Measurements from ENCODE around the gene ADCK2.
A peak's percentile ranks its signal among the peaks of the same experiment; 100 is the strongest.
"Not testable (repeated sequence)": the region's sequence is repeated elsewhere in the genome, so short reads cannot be mapped to it uniquely, and the experiment has no call there.

The ADCK2 gene

DNA sequence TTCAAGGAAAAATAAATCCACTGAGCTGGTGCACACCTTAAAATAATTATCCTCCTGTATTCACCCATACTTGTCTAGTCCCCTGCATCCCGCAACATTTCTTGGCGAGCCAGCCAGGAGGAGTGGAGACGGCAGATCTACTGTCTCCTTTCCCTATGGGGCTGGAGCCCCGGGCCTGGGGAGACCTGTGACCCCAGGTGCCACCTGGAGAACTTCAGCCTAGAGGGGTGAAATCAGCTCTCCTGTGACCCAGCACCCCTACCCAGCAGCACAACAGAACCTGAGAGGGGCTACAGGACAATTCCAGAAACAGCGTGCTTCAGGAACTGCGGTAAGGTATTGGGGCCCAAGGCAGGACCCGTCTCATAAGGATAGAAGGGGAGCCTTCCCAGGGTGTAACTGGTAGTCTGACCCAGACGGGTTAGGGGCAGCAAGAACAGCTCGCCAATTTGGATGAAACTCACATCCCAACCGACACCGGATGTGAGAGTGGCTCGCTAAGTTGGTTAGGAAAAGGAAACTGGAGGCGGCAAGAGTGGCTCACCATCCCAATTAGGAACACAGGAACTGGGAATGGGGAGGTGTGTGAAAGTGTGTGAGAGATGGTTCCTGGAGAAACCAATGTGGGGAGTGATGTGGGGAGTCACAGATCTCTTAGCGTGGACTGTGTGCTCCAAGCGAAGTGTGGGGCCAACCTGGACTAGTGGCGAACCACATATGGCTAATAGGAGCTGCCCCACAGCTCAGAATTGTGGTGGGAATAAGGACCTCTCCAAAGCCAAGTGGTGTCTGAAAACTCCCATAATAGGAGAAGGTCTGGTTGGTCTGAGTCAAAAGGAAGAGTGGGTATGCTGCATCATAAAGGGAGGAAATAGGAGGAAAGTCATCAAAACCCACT, 17.0 kb upstream of the ADCK2 start:
- peaks cover 50% of the 10 kb centered on the region for H3K27me3 Mint-ChIP-seq
- H3K9me3 Mint-ChIP-seq: no peaks in the 10 kb centered on the region
- CTCF ChIA-PET: interaction anchor here (1.0 to 2.2 kb wide), 5 partner anchors 9 to 156 kb away, joined by 3 to 7 read pairs (median 4); no protein-coding TSS in a partner anchor
- DNase-seq: no peak
- peak overlapping the region; percentile 1 for H3K4me3 Mint-ChIP-seq
- H3K36me3 Mint-ChIP-seq: no peaks in the 10 kb centered on the region
- H3K27ac Mint-ChIP-seq: peak overlapping the region; percentile 46
- H3K4me1 Mint-ChIP-seq: peaks cover 21% of the 10 kb centered on the region

DNA sequence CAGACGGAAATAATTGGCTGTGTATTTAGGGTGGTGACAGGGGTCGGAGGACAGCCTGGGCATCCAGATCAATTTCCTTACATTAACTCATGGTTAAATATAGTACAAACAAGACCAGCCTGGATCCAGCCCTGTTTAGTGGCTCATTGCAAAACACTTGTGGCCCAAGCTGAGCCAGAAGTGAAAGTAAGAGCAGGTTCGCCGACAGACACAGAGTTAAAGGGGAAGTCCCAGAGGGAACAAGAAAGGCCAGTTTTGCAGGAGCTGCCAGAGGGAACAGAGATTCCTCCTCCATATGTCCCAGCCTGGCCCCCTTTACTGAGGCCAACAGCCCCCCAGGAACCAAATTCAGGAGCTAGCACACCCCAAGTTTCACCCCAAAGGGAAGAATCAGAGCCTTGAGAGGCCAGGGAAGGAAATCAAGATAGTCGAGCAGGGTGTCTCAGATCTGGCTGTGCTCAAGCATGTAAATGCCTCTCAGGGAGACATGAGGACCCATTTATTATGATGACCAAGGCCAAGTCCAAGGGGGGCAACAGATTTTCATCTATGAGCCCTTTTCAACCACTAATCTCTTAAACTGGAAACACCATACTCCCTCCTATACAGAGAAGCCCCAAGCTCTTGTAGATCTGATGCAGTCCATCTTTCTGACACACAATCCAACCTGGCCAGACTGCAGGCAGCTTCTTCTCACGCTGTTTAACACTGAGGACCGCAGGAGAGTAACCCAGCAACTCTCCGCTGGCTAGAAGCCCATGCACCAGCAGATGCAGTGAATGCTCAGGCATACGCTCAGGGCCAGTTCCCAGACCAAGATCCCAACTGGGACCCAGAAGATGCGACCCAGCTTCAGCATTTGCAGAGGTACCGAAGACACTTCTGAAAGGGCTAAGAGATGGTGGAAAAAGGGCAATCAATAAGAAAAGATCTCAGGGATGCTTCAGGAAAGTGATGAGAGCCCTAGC, 15.9 kb upstream of the ADCK2 start:
- Mint-ChIP-seq H3K27ac (peak overlapping the region; percentile 46), H3K27me3 (peaks cover 41% of the 10 kb centered on the region), H3K9me3 (no peaks in the 10 kb centered on the region), H3K36me3 (no peaks in the 10 kb centered on the region), H3K4me1 (peaks cover 21% of the 10 kb centered on the region), H3K4me3 (peak overlapping the region; percentile 58)
- CTCF ChIA-PET: interaction anchor here (1.2 to 2.2 kb wide), 4 partner anchors 10 to 155 kb away, joined by 3 to 7 read pairs (median 5); no protein-coding TSS in a partner anchor
- DNase-seq: peak; percentile 65

DNA sequence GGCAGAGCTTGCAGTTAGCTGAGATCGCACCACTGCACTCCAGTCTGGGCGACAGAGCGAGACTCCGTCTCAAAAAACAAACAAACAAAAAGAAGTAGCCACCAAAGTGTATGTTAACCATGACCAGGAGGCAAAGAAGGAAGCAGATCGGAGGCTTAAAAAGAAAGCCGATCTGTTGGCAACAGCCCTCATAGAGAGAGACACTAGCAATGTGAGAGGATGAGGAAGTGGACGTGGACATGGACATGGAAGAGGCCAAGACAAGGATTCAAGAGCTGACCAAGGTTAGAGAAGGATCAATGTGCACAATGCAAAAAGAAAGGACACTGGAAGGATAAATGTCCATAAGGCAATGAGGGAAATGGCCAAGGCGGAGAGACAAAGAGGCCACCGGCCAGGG, 14.9 kb upstream of the ADCK2 start:
- peaks cover 21% of the 10 kb centered on the region for H3K4me1 Mint-ChIP-seq
- no peak overlapping the region for H3K4me3 Mint-ChIP-seq
- no peaks in the 10 kb centered on the region for H3K36me3 Mint-ChIP-seq
- no peaks in the 10 kb centered on the region for H3K9me3 Mint-ChIP-seq
- no peak overlapping the region for H3K27ac Mint-ChIP-seq
- H3K27me3 Mint-ChIP-seq: peaks cover 35% of the 10 kb centered on the region
- CTCF ChIA-PET: interaction anchor here (2.2 kb wide), 1 partner anchor 17 kb away, joined by 7 read pairs; no protein-coding TSS in a partner anchor
- DNase-seq: no peak

DNA sequence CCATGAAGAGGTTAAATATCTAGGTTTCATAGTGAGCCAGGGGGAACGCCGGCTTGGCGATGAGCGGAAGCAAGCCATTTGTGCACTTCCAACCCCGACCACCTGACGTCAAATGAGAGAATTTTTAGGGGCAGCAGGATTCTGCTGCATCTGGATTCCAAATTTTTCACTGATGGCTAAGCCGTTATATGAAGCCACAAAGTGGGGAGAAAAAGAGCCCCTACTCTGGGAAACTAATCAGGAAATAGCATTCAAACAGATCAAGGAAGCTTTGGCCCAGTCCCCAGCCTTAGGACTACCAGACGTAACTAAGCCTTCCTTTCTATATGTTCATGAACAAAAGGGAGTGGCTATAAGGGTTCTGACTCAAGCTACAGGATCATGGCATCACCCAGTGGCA, 12.9 kb upstream of the ADCK2 start:
- Mint-ChIP-seq H3K9me3 (no peaks in the 10 kb centered on the region), H3K27ac (no peak overlapping the region), H3K4me1 (peaks cover 19% of the 10 kb centered on the region), H3K4me3 (no peak overlapping the region), H3K36me3 (no peaks in the 10 kb centered on the region), H3K27me3 (peaks cover 34% of the 10 kb centered on the region)
- no peak for DNase-seq
- CTCF ChIA-PET: interaction anchor here (1.9 kb wide), 1 partner anchor 151 kb away, joined by 5 read pairs; no protein-coding TSS in a partner anchor

DNA sequence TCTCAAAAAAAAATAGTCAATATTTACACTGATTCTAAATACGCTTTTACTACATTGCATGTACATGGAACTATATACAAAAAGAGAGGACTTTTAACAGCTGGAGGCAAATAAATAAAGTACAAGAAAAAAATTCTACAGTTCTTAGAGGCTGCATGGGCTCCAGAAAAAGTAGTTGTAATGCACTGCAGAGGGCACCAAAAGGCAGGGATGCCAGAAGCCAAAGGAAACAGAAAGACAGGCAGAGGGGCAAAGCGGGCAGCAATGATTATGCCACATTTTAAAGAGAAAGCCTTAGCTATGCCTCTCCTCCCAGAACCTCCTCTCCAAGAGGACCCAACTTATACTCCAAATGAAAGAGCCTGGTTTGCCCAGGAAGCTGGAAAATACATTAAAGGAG, 11.6 kb upstream of the ADCK2 start:
- Mint-ChIP-seq H3K27me3 (peaks cover 37% of the 10 kb centered on the region), H3K36me3 (no peaks in the 10 kb centered on the region), H3K27ac (no peak overlapping the region), H3K4me1 (peaks cover 13% of the 10 kb centered on the region), H3K4me3 (no peak overlapping the region), H3K9me3 (no peaks in the 10 kb centered on the region)
- DNase-seq: no peak
- CTCF ChIA-PET: interaction anchor here (0.7 to 1.9 kb wide), 2 partner anchors 150 to 242 kb away, joined by 4 to 5 read pairs; no protein-coding TSS in a partner anchor

DNA sequence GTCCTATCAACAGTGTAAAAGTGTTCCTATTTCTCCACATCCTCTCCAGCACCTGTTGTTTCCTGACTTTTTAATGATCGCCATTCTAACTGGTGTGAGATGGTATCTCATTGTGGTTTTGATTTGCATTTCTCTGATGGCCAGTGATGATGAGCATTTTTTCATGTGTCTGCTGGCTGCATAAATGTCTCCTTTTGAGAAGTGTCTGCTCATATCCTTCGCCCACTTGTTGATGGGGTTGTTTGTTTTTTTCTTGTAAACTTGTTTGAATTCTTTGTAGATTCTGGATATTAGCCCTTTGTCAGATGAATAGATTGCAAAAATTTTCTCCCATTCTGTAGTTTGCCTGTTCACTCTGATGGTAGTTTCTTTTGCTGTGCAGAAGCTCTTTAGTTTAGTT, 9.8 kb upstream of the ADCK2 start:
- peaks cover 25% of the 10 kb centered on the region for H3K27me3 Mint-ChIP-seq
- DNase-seq, H3K27ac Mint-ChIP-seq, H3K4me3 Mint-ChIP-seq, H3K36me3 Mint-ChIP-seq, CTCF ChIA-PET, H3K9me3 Mint-ChIP-seq, H3K4me1 Mint-ChIP-seq: not testable (repeated sequence)

DNA sequence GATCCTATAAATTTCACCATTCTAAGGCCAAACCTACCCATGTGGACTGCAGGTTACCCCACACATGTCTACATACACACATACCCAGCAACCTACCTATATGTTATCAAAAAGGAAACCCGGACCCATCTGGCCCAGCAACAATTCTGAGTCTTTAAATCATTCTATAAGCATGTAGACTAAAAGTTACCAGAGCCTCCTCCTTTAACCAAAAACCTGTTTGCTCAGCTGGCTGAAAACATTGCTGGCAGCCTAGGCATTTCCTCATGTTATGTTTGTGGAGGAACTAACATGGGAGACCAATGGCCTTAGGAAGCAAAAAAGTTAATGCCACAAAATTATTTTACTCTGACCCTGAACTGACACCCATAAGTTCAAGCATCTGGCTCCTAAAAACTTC, 5.3 kb upstream of the ADCK2 start:
- no peak overlapping the region for H3K27ac Mint-ChIP-seq
- H3K4me1 Mint-ChIP-seq: peaks cover 9% of the 10 kb centered on the region
- H3K36me3 Mint-ChIP-seq: no peaks in the 10 kb centered on the region
- CTCF ChIA-PET: no interaction called here
- no peaks in the 10 kb centered on the region for H3K9me3 Mint-ChIP-seq
- H3K4me3 Mint-ChIP-seq: no peak overlapping the region
- no peak for DNase-seq
- H3K27me3 Mint-ChIP-seq: peaks cover 15% of the 10 kb centered on the region

DNA sequence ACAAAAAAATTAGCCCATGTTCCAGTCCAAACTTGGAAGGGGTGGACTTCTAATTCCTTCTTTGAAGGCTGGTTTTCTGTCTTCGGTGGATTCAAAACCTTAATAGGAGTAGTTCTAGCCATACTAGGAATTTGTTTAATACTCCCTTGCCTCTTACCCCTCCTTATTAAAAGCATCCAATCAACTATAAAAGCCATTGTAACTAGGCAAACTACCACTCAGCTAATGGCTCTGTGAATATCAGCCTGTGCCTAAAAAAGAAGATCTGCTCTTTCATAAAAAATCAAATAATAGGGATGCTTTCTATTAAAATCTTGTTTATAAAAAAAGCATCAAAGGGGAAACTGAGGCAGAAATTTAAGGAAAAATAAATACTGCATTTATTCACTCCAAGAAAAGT, 4.1 kb upstream of the ADCK2 start:
- Mint-ChIP-seq H3K27me3 (peaks cover 15% of the 10 kb centered on the region), H3K27ac (no peak overlapping the region), H3K36me3 (no peaks in the 10 kb centered on the region), H3K4me1 (peaks cover 12% of the 10 kb centered on the region), H3K4me3 (no peak overlapping the region), H3K9me3 (no peaks in the 10 kb centered on the region)
- no peak for DNase-seq
- CTCF ChIA-PET: interaction anchor here (1.2 kb wide), 1 partner anchor 23 kb away, joined by 4 read pairs; no protein-coding TSS in a partner anchor

DNA sequence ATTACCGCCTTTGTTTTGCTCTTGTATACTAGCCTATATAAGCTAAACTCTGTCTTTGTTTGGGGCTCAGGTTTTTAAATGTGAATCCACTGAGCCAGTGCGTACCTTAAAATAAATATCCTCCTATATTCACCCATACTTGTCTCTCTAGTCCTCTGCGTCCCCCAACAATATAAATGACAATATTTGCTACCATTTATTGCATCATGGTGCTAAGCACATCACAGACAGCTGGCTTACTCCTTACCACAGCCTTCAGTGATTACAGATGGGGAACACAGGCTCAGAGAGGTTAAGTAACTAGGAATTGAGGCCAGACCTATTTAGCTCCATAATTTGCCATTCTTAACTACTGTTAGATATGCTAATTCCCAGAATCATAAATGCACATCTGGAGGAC, 3.4 kb upstream of the ADCK2 start:
- Mint-ChIP-seq H3K4me3 (no peak overlapping the region), H3K4me1 (peaks cover 19% of the 10 kb centered on the region), H3K27ac (no peak overlapping the region), H3K27me3 (peaks cover 12% of the 10 kb centered on the region), H3K9me3 (no peaks in the 10 kb centered on the region), H3K36me3 (no peaks in the 10 kb centered on the region)
- CTCF ChIA-PET: interaction anchor here (1.1 to 1.2 kb wide), 2 partner anchors 24 to 341 kb away, joined by 3 to 4 read pairs; no protein-coding TSS in a partner anchor
- no peak for DNase-seq

DNA sequence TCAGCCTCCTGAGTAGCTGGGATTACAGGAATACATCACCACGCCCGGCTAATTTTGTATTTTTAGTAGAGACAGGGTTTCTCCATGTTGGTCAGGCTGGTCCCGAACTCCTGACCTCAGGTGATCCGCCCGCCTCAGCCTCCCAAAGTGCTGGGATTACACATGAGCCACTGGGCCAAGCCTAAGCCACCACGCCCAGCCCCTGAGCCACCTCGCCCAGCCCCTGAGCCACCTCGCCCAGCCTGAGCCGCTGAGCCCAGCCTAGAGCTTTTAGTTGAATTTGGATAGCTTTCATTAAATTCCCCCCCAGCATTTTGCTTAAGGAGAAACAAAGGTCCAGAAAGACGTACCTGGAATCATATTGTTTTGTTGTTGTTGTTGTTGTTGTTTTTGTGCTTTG, 2.9 kb upstream of the ADCK2 start:
- H3K9me3 Mint-ChIP-seq, H3K27ac Mint-ChIP-seq, H3K36me3 Mint-ChIP-seq, H3K4me3 Mint-ChIP-seq, DNase-seq: not testable (repeated sequence)
- CTCF ChIA-PET: interaction anchor here (1.1 to 1.2 kb wide), 2 partner anchors 25 to 341 kb away, joined by 3 to 4 read pairs; no protein-coding TSS in a partner anchor
- H3K4me1 Mint-ChIP-seq: peaks cover 24% of the 10 kb centered on the region
- peaks cover 12% of the 10 kb centered on the region for H3K27me3 Mint-ChIP-seq

DNA sequence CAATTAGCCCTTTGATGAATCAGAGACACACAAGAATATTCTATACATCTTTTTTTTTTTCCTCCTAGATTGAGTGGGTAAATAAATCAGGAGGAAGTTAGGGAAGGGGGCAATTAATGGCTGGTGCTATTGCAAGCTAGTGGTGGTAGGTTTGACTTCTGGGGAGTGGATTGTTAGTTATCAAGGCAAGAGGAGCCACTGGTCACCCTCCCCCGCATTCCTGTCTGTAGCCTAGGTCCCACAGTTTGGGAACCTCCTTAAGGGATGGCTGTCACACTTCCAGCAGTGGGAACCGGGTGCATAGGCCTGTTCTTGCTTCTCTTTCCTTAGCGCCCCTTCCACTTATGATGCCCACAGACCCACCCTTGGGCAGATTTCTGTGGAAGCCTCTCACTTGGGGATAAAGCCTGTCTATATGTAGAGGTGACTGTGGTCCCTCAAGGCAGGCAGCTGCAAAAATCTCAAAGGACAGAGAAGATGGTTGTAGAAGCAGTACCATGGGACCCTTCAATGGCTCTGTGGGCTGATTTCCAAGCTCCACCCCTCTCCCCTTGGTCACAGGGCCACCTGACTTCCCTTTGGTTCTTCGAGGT, 2.3 kb upstream of the ADCK2 start:
- Mint-ChIP-seq H3K4me1 (peaks cover 30% of the 10 kb centered on the region), H3K27ac (no peak overlapping the region), H3K9me3 (no peaks in the 10 kb centered on the region), H3K27me3 (peaks cover 12% of the 10 kb centered on the region), H3K36me3 (peaks cover 2% of the 10 kb centered on the region), H3K4me3 (no peak overlapping the region)
- DNase-seq: no peak
- CTCF ChIA-PET: no interaction called here

DNA sequence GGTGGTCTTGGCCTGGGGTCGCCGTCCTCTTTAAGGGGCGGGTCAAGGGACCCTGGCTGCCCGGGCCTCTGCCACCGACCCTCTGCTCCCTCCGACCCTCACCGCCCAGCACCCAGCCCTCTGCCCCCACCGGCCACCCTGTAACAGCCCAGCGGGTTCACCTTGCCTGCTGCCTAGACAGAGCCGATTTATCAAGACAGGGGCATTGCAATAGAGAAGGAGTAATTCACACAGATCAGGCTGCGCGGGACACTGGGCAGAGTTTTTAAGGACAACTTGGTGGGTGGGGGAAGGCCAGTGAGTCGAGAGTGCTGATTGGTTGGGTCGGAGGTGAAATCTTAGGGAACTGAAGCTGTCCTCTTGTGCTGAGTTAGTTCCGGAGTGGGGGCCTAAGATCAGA, 779 bp upstream of the ADCK2 start:
- CTCF ChIA-PET: no interaction called here
- peaks cover 6% of the 10 kb centered on the region for H3K36me3 Mint-ChIP-seq
- peak overlapping the region; percentile 68 for H3K4me3 Mint-ChIP-seq

DNA sequence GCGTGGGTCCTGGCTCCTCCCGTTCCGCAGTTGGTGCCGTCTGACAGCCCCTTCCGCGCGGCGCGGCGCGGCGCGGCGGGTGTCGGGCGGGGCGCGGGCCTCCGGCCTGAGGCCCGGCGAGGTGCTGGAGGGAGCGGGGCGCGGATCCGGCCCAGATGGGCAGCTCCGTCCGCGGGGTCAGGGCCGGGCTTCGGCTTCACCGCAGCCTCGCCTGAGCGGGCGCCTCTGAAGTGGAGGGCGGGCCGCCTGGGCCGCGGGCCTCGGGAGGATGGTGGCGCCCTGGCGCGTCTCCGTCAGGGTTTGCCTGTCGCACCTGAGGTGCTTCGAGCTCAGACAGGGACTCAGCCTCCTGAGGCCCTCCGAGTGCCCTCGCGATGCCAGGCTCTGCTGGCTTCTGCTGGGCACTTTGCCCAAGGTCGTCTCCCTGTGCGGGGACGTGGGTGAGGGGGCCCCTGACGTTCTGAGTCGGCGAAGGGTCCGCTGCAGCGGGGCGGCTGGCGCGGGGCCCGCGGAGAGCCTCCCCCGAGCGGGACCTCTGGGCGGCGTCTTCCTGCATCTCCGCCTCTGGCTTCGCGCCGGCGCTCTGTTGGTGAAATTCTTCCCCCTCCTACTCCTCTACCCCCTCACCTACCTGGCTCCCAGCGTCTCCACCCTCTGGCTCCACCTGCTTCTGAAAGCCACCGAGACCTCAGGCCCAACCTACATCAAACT, 473 bp downstream of the ADCK2 start:
- peaks cover 16% of the 10 kb centered on the region for H3K36me3 Mint-ChIP-seq
- CTCF ChIA-PET: interaction anchor here (0.7 to 3.7 kb wide), 3 partner anchors 24 to 340 kb away, joined by 3 to 22 read pairs (median 3); partner anchors contain the start of gene MRPS33
- DNase-seq: peak; percentile 72
- H3K27me3 Mint-ChIP-seq: peaks cover 8% of the 10 kb centered on the region
- H3K9me3 Mint-ChIP-seq: no peaks in the 10 kb centered on the region
- H3K4me3 Mint-ChIP-seq: peak overlapping the region; percentile 83
- peak overlapping the region; percentile 87 for H3K27ac Mint-ChIP-seq
- H3K4me1 Mint-ChIP-seq: peaks cover 45% of the 10 kb centered on the region

More for the DNA sequence above, 779 bp upstream of the ADCK2 start:
- no peak for DNase-seq
- H3K27me3 Mint-ChIP-seq: peaks cover 8% of the 10 kb centered on the region
- H3K4me1 Mint-ChIP-seq: peaks cover 41% of the 10 kb centered on the region
- peak overlapping the region; percentile 81 for H3K27ac Mint-ChIP-seq
- H3K9me3 Mint-ChIP-seq: no peaks in the 10 kb centered on the region
